A673 (cell line): ENCODE data around the gene KAT7.

Source experiments
- EZH2 ChIP-seq: fragments of 200-600 bp; sonication (generic); IDR thresholded peaks from 2 replicates; pipeline ENCODE4 v1.6.1; 2017; ENCODE audit warnings: borderline replicate concordance, low read depth, mild to moderate bottlenecking, mixed read lengths, antibody characterized with exemption, low read length; ENCODE audit not compliant: poor library complexity, severe bottlenecking
- TF ChIP-seq, protein P1 (sequence below): fragments of 300-800, 200-600 bp; sonication (generic); conservative IDR thresholded peaks from 2 replicates; pipeline ENCODE4 v1.5.1; 2017; ENCODE audit warnings: low read depth, mild to moderate bottlenecking, antibody characterized with exemption, low read length, moderate library complexity, mixed read lengths

DNA sequence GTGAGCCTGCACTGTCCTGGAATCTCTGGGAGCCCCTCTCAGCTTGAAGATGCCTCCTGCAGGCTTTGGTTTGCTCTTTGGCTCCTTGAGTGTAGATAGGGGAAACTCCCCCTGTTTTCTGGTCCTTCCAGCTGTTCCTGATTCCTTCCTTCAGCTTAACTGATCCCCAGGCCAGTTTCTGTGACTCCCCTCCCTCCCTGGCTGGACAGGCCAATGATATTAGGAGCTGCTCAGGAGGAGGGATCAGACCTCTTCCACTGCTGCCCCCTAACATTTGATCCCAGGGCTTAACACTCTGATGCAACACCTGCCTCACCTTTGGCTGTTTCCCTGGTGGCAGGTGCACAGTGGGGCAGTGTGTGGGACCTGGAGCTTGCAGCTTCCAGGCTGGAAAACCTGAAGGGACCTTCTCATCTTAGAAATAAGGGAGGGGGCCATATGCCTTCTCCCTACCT lies 59.6 kb downstream of the KAT7 start, which contains the start of gene TAC4:
- TF ChIP-seq, protein P1, sequence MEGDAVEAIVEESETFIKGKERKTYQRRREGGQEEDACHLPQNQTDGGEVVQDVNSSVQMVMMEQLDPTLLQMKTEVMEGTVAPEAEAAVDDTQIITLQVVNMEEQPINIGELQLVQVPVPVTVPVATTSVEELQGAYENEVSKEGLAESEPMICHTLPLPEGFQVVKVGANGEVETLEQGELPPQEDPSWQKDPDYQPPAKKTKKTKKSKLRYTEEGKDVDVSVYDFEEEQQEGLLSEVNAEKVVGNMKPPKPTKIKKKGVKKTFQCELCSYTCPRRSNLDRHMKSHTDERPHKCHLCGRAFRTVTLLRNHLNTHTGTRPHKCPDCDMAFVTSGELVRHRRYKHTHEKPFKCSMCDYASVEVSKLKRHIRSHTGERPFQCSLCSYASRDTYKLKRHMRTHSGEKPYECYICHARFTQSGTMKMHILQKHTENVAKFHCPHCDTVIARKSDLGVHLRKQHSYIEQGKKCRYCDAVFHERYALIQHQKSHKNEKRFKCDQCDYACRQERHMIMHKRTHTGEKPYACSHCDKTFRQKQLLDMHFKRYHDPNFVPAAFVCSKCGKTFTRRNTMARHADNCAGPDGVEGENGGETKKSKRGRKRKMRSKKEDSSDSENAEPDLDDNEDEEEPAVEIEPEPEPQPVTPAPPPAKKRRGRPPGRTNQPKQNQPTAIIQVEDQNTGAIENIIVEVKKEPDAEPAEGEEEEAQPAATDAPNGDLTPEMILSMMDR: no peak
- no peak for TF ChIP-seq EZH2
